HG03103 (cell line): ENCODE data around the gene TGFBR3.

Experiments
- ATAC-seq: cut with Tn5 transposase; IDR thresholded peaks from one replicate; pipeline ENCODE4 v1.9.1; 2021; ENCODE audit warnings: low read depth; ENCODE audit not compliant: unreplicated experiment

TGFBR3 gene

DNA sequence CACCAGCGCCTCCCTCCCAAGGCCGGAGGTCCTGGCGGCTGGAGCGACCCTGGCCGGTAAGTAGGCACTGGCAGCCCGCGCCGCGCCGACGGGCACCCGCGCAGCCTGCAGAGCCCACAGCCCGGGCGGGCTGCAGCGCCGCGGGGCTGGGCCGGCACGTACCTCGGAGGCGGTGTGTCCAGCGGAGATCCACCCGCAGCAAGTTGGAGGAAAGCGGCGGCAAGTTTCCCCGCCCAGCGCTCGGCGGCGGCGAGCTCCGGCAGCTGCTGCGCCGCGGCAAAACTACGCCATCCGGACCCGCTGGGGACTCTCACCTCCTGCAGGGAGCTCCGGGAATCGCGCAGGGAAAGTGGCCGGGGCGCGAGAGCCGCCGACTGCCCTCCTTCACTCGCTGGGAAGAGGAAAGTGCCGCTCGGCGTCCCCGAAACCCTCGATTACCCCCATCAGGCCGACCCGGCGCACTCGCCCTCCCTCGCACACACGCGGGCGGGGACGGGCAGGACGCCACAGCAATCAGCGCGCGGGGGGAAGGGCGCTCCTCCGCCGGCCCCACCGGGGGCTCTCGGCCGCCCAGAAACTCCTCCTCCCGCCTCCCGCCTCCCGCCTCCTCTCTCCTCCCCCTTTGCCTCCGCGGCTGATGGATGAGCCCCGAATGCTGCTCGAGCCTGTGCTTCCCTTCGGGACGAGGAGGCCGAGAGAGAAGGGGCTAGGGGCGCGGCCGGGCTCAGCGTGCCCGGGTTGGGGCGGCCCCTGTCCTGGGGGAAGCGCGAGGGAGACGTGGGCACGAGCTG lies at the start of gene TGFBR3:
Gene TGFBR3 (minus strand): TSS at position 436 of the 791 bp plus-strand sequence. CDS start 24,620 bp downstream, outside the sequence.
- ATAC-seq, result peak; percentile 65

DNA sequence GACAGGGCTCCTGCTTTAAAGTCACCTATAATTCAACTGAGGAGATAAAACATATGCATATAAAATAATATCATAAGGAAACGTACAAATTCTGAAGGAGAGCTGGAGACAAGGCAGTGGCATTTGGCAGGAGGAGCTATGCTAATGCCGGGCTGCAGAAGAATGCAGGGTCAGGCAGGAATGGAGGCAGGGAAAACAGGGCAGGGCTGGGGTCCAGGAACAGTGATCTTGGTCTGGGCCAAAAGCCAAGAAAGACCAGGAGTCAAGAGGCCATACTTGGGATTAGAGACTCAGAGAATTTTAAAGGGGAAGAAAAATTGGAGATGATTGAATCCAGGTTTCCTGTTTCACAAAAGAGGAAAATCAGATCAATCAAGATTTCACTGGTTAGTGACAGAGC lies 43.3 kb upstream of the TGFBR3 start:
- ATAC-seq, result no peak

DNA sequence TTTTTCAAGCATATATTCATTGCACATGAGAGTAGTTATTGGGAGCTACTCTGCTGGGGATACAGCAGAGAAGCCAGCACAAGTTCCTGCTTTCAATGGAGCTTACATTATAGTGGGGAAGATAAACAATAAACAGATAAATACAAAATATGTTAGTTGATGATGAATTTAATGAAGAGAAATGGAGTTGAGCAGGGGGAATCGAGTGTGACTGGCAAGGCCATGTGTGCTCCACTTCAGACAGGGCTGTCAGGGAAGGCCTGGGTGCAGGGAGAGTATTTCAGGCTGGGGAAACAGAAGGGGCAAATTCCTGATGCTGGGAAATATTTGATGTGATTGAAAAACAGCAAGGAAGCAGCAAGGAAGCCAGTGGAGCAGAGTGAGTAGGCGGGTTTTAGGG lies 42.1 kb upstream of the TGFBR3 start:
- no peak for ATAC-seq

DNA sequence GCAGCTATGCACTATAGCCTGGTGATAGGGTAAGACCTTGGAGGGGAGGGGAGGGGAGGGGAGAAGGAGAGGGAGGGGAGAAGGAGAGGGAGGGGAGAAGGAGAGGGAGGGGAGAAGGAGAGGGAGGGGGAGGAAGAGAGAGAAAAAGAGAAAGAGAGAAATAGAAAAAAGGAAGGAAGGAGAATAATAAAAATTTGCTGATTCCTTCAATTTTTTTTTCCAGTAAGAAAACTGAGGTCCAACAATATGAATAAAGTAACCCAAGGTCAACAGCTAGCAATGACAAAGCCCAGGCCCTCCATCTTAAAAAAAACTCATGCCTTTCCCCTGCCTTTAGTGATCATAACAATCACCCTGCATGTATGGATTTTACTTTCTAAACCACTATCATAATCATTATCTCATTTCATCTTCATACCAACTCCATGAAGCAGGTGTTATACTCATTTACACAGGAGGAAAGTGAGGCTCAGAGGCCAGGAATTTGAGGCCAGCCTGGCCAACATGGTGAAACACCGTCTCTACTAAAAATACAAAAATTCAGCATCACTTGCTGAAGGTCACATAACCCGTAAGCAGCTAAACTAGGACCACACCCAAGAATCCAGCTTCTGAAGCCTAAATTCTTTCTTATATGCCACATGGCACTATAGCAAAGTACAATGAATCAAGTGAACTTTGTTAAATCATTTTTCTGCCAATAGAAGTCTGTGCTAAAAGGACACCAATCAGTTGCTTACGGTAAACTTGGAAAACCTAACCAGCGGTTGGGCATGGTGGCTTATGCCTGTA lies 39.9 kb upstream of the TGFBR3 start:
- ATAC-seq, result no peak

DNA sequence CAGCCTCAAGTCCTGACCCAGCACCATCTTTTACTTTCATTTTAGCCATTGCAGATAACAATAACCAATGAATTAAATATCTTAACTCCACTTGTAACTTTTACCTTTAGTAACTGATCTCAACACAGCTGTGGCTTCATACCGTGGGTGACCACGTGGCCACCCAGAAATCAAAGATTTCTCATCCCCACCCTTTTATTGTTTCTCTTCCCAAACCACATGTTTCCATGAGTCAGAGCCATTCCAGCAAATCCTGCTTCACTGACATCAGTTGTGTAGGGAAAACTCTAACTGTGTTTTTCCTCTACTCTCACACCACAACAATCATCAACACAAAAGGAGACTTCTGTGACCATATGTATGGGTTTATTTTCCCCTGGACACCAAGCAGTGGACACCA lies 38.2 kb upstream of the TGFBR3 start:
- ATAC-seq, result no peak

DNA sequence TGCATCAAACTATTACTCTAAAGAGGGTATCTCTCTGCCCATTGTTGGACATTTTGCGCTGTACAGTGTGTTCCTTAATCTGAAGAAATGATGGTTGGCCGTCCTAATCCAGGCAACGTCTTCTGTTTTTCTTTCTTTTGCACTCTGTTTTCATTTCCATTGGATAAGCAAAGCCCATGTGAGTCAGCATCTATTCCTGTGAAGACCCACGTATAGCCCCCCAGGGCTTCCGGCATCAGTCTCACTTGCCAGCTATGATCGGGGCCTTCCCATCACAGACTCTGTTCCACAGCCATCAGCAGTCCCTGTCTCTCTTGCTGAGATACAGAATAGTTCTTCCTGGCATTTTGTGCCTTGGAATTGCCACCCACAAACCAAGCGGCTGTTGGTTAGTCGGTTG lies 34.0 kb upstream of the TGFBR3 start:
- ATAC-seq, result no peak

DNA sequence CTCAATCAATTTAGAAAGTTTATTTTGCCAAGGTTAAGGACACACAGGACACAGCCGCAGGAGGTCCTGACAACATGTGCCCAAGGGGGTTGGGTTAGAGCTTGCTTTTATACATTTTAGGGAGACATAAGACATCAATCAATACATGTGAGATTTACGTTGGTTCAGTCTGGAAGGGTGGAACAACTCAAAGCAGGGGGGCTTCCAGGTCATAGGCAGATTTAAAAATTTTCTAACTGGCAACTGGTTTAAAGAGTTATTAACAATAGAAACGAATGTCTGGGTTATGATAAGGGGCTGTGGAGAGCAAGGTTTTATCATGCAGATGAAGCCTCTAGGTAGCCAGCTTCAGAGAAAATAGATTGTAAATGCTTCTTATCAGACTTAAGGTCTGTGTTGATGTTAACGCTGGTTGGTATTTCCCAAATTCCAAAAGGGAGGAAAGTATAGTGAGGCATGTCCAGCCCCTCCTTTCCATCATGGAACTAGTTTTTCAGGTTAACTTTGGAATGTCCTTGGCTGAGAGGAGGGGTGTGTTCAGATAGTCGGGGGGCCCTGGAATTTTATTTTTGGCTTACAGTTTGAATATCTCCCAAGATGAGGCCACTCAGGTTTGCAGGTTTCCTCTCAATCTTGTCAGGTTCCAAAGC lies 31.0 kb upstream of the TGFBR3 start:
- ATAC-seq, result no peak

DNA sequence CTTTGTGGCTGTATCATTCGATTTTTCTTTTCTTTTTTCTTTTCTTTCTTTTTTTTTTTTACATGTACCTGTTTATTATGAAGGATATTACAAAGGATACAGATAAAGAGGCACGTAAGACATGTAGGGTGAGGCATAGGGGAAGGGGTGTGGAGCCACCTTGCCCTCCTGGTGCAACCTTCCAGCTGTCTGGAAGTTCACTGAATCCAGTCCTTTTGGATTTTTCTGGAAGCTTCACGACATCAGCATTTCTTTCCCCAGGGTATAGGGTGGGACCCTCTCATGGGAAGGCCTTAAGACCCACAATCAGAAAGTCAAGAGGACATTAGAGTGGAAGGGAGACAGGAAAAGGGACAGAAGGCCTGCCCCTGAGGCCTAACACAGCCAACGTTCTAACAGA lies 30.1 kb upstream of the TGFBR3 start:
- ATAC-seq, result no peak

DNA sequence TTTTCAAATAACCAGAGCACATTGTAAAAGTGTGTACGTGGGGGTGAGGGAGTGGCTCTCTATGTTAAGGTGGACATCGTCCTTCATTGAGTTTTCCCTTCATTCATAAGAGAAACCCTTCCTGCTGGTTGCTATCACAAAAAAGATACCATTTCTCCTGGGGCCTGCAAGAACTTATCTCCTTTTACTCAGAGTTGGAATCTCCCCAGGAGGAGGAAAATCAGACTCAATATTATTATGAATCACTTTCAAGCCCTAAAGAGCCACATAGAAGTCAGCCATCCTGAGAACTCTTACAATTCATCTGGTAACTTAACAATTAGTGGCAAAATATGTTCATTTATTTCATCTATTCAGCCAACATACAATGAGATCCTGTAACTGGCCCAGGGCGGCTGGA lies 27.1 kb upstream of the TGFBR3 start:
- no peak for ATAC-seq

DNA sequence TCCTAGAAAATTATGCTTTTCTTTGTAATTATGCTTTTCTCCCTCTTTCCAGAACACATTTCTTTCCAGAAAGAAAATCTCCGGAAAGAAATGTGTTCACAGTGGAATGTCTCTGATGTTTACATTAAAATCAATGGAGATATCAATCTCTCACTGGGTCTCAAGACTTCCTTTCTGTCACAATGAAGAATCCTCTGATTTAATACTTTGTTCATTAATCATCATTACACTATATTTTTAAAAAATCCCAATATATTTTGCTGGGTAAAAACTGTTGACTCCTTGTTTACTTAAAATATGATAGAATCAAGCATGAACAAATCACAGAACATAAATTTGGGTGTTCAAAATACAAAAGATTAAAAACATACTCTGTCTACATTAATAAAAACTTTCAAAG lies 26.3 kb upstream of the TGFBR3 start:
- ATAC-seq, result no peak

DNA sequence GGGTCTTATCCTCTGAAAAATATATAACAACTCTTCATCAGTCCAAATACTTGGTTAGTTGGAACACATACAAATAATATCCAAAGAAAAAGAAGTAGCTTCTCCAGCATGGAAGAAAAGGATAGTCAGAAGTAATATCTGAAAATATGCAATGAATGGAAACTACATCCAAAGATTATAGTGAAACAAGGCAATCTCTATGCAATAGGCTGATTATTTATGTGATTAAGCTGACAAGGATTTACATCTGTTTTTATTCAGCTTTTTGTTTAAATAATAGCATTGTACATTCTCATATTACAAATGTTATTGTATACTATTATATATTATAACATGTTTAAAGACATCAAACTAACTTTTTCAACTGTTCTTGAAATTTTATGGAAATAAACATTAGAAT lies 15.3 kb upstream of the TGFBR3 start:
- no peak for ATAC-seq

DNA sequence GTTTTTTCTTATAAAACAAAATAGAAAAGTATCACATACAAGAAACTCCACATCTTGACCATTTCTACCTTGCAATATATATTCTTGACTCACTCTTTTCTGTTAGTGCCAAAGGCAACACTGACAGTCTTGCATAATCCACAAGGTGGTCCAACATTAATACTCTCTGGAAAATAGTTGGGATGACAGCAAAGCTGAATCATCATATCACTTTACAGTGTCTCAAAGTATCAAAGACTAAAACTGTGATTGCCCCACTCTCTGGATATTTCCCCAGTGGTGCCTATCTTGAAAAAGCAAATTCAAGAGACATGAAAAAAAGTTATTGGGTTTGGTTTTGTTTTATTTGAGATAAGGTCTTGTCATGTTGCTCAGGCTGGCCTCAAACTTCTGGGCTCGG lies 14.6 kb upstream of the TGFBR3 start:
- no peak for ATAC-seq

DNA sequence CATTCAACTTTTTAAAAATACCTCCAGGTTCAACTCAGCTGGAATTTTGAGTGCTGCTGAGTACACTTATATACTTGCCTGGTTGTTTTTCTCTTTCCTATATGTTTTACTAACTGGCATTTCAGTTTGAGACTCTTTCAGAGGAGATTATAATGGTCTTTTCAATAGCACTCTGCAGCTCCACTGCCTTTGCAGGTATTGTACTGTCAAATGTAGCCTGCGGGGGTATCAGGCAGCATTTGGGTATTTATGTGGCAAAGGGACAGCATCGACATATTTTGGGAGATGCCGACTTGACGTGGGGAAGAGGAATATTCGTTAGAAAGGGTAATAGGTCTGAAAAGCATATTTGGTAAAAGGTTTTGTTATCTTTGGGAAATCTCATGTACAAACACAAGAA lies 11.1 kb upstream of the TGFBR3 start:
- ATAC-seq, result no peak

DNA sequence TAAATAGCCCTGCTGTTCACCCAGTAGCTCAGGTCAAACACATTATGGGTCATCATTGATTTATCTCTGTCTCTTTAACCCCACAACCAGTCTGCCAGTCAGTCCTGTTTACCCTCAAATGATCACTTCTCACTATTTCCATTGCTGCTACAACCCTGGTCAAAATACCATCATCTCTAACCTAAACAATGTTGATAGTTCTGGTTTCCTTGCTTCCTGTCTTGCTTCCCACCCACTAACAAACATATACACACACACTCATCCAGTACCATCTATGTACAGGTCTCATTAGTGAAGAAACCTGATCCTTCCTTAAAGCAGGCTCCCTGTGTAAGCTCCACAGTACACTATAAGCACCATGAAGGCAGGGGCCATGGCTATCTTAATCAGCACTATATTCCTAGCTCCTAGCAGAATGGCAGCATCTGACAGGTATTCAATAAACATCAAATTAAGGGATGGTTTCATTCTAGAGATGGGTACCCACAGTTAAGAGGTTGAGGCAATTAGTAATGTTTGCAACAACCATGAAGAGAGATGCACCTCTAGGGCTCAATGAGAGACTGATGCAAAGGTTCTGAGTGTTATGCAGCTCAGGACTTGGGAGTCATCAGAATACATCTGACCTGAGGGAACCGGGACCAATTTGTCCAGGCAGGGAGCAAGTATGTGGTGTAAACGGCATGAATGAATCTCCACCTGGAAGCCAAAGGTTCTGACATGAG lies 10.0 kb upstream of the TGFBR3 start:
- ATAC-seq, result no peak

DNA sequence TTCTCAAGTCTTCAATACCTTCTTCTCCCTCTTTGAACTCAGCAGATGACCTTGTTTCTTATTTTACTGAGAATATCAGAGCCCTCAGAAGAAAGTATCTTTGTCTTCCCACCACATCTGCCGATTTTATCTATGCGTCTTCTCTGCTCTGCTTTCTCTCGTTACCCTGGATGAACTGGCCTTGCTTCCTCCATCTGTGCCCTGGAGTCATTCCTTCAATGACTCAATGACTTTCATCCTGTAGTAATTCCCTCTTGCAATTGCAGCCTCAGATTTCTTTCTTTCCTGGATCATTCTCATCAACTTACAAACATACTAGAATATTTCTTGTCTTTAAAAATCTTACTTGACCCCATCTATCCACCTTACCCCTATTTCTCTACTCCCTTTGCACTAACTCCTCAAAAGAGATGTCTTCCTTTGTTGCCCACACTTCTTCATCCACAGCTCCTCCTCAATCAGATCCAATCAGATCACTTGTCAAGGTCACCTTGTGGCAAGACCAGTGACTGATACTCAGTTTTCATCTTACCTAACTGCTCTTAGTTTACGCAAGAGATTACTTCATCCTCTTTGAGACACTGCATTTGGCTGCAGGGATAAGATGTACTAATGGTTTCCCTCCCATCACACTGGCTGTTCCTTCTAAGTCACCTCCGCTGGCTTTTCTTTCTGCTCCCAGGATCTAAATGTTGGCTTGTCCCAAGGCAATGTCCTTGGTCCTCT lies 8.2 kb upstream of the TGFBR3 start:
- ATAC-seq, result no peak

DNA sequence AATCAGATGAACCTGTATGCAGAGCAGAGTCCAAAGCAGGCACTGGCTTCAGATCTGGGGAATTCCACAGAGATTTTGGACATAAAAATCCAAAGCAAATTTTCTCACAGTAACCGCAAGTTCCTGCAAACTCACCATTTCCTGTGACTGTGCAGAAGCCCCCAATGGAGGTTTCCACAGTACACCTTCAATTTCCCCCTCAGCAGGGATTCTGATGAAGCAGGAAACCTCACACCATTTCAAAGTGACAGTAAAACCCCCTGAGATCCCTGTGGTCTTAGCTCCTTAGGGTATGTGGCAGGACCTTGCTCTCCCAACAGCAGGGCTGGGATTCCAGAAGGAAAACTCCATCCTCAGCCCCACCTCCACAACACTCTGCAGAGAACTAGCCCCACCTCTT lies 6.0 kb upstream of the TGFBR3 start:
- ATAC-seq, result no peak

DNA sequence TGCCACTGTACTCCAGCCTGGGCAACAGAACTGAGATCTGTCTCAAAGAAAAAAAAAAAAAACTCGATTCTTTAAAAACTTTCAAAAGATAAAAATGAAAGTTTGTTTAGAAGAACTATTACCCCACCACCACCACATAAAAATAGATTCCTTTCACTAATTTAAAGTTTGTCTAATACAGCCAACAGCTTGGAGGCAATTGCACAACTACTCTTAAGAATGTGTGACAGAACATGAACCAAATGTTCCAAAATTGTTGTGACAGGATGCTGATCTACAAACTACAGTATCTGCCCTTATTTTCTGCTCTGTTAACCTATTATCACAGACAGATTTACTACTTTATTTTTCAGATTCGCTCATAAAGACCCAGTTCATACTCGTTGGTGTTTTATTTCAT lies 5.5 kb upstream of the TGFBR3 start:
- ATAC-seq, result no peak

DNA sequence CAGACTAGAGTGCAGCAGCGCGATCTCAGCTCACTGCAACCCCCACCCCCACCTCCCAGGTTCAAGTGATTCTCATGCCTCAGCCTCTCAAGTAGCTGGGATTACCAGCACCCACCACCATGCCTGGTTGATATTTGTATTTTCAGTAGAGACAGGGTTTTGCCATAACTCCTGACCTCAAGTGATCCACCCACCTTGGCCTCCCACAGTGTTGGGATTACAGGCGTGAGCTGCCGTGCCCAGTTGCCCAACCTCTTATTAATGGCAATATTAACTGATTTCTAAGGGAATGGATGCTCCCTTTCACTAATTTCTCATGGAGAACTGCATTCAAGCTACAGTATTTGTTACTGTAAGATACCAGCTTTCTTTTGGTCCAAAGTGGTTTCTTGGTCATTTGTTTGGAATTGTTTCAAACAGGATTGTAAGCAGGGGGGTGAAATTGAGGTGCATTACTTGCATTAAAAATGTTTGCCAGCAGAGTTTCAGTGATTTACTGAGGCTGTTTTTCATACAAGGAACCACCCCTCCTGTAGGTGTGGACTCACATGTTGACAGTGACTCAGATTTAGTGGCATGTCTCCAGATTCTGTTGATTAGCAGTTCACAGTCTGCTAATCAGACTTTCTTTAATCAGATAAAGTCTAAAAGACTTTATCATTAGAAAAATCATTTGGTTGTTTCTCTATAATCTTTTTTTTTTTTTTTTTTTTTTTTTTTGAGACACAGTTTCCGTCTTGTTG lies 3.9 kb upstream of the TGFBR3 start:
- no peak for ATAC-seq

DNA sequence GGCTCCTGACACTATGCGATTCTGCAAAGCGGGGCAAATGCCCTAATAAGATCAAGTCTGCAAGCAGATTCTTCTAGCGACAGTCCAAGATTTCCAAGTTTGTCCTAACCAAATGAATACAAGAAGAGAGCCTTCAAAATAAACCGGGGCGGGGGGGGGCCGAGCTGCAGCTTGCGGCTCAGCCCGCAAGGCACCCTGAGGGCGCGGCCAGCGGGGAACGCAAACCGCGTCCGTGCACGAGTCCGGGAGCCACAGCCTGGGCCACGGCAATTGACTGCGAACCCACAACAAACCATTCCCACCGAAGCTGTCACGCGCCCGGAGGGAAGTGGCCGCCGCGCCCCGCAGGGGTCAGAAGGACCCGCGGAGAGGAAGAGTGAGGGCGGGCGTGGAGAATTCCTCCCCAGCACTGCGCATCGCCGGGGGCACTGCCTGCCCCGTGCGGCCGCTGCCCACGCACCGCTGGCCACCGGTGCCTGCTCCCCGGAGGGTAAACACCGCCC lies 687 bp downstream of the TGFBR3 start:
- ATAC-seq, result no peak
